Measurements from ENCODE around the gene PTPRN2. TPM values are rescaled to one million over a fixed set of nuclear protein-coding genes. Genes with fewer than 3 reads are reported as not detected.

PTPRN2 gene
- total RNA-seq, 4 donors from 2014 or later = 2.0 to 9.5 (median 2.6) TPM

DNA sequence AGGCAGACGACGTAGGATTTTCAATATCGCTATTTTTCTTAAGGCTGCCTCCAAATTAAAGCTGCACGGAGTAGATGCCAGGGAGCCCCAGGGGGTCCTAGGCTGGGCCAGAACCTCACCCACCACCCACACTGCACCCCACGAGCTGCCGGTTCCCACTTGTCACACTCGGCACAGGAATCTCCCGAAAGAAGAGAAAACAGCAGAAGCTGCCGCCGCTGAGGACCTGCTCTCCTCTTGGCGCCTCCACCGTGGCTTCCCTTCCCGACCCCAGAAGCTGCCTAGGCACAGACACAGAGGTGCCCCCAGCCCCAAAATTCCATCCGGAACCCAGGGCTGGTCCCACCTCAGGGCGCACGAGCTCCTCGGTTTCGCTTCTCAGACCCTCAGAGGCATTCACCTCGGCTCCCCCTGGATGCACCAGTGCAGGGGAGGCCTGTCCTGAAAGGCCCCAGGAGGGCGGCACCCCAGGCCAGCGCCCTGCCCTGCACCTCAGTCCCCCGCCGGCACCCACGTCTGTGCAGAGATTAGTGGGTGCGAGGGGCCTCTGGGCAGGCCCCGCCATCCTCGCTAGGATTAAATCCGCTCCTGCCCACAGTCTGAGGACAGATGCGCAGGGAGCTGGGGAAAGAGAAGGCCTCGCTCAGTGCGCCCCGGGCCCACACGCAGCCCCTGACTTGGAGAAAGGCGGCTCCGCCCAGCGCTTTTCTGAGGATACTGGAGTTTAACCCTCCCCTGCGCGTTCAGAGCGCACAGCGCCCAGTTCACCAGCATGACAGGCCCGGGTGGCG is 99.2 kb downstream of the PTPRN2 start:
- TF ChIP-seq, protein P1, sequence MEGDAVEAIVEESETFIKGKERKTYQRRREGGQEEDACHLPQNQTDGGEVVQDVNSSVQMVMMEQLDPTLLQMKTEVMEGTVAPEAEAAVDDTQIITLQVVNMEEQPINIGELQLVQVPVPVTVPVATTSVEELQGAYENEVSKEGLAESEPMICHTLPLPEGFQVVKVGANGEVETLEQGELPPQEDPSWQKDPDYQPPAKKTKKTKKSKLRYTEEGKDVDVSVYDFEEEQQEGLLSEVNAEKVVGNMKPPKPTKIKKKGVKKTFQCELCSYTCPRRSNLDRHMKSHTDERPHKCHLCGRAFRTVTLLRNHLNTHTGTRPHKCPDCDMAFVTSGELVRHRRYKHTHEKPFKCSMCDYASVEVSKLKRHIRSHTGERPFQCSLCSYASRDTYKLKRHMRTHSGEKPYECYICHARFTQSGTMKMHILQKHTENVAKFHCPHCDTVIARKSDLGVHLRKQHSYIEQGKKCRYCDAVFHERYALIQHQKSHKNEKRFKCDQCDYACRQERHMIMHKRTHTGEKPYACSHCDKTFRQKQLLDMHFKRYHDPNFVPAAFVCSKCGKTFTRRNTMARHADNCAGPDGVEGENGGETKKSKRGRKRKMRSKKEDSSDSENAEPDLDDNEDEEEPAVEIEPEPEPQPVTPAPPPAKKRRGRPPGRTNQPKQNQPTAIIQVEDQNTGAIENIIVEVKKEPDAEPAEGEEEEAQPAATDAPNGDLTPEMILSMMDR (IDR thresholded peaks at IDR 0.05) = no peak
- no peak for DNase-seq (ENCODE audit: low spot score)
- no peak for ATAC-seq (ENCODE audit: low FRiP score)

DNA sequence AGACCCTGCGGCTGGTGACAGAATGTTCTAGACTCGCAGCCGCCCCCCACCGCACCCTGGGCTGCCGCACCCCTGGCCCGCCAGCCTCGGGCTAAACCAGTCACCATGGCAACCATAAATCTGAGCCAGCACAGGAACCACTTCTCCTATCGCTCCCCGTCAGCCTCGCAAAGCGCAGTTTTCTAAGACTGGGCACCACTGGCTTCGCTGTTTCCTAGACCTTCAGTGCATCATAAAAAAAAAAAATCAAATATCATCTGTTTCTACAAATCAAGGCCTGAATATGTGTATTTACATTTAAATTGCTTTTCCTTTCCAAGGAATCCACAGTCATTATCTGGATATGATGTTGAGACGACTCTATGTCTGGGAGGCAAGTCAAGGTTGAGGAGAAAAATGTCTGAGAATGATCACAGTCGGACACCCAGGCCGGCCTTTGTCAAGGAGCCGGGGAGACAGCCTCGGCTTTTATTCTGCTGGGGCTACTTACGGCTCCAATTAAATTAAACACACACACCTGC is 99.9 kb downstream of the PTPRN2 start:
- DNase-seq (ENCODE audit: low spot score) (no peak), ATAC-seq (ENCODE audit: low FRiP score) (no peak)
- TF ChIP-seq, protein P1 (IDR thresholded peaks at IDR 0.05) = no peak

DNA sequence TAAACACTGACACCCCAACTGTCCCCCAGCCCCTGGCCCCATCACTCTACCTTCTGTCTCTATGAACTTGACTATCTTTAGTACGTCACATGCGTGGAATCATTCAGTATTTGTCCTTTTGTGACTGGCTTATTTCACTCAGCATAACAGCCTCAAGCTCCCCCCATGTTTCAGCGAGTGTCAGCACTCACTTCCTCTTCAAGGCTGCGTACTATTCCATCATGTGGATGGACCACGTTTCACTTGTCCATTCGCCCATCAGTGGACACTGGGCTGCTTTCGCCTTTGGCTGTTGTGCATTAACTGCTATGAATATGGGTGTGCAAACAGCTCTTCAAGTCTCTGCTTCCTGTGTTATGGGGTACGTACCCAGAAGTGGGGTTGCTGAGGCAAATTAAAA is 100.7 kb downstream of the PTPRN2 start:
- no peak for ATAC-seq (ENCODE audit: low FRiP score)
- DNase-seq (ENCODE audit: low spot score) = no peak
- TF ChIP-seq, protein P1 (IDR thresholded peaks at IDR 0.05) = no peak

DNA sequence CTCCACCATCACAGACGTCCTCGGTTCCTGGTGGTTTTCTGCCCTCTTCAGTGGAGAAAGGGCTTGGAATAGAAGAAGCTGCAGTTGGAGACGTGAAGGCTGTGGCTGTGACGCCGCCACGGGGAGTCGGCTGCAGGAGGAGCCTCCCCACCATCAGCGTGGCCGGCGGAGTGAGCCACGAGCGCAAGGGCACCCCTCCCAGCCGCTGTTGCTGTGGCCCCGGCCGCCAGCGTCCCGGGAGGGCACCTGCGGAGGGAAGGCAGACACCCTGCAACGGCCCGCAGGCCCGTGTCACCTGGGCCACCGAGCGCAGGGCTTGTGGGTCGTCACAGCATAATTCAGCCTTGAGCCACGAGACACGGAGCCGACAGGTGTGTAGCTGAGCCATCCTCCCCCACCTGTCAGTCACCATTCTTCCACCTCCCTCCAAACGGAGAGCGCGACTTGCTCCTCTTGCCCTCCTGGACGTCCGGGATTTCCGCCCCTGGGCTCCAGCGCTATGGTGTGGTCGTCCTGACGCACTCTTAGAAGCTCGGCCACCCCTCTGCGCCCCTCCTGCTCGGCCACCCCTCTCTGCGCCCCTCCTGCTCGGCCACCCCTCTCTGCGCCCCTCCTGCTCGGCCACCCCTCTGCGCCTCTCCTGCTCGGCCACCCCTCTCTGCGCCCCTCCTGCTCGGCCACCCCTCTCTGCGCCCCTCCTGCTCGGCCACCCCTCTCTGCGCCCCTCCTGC is 102.7 kb downstream of the PTPRN2 start:
- ATAC-seq (ENCODE audit: low FRiP score) (no peak), DNase-seq (ENCODE audit: low spot score) (no peak)
- TF ChIP-seq, protein P1 (IDR thresholded peaks at IDR 0.05) = no peak

DNA sequence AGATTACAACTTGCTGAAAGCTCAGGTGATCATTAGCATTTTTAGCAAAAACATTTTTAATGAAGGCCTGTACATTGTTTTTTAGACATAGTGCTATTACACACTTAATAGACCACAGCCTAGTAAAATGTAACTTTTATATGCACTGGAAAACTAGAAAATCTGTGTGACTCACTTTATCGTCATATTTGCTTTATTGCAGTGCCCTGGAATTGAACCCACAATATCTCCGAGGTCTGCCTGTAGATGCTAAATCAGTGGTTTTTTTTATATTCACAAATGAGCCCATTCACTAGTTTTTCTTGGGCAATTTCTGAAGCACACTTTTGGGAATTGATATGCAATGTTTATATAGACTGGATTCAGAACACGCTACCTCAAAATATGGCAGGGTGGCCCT is 105.1 kb downstream of the PTPRN2 start:
- TF ChIP-seq, protein P1 (IDR thresholded peaks at IDR 0.05) = no peak
- DNase-seq (ENCODE audit: low spot score) = no peak
- ATAC-seq (ENCODE audit: low FRiP score) = no peak

DNA sequence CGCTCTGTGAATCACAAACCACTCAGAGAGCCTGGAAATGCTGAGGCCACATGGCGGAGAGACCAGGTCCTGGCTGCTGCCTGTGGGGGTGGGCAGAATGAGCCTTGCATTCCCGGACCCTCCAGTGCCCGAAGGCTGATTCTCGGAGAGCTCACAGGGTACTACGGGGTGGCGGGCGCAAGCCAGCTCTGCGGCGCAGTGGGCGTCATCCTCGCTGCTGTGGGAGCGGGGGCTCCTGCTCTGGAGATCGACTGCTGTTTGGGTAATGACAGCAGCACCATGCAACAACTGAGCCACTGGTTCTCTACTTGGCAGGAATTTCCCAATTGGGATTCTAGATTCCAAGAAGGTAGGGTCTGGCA is 108.0 kb downstream of the PTPRN2 start:
- DNase-seq (ENCODE audit: low spot score) (no peak), ATAC-seq (ENCODE audit: low FRiP score) (no peak)
- TF ChIP-seq, protein P1 (IDR thresholded peaks at IDR 0.05) = no peak

Measured in omental fat pad (tissue), 4 donors.